NCI-H2107 treated with DMSO at 0.1 percent for 48 hours (cell line): ENCODE measurements around the gene CHN2.

Experiments used
- DNase-seq: peaks from one replicate; lab custom pipeline; 2025; ENCODE audit not compliant: unreplicated experiment; lab: John Stamatoyannopoulos, UW

The CHN2 gene

GRCh38 chr7:29304756-29305155 is 110.2 kb downstream of the CHN2 start:
- no peak for DNase-seq

- no peak for DNase-seq
These were observed 111.9 kb downstream of the CHN2 start for GRCh38 chr7:29306319-29306991.

- no peak for DNase-seq
These were observed 113.8 kb downstream of the CHN2 start for GRCh38 chr7:29308424-29308823.

GRCh38 chr7:29309041-29309854 is 114.7 kb downstream of the CHN2 start:
- peak; percentile 46 for DNase-seq

- no peak for DNase-seq
These were observed 116.0 kb downstream of the CHN2 start for GRCh38 chr7:29310625-29311024.

GRCh38 chr7:29311314-29311713 is 116.7 kb downstream of the CHN2 start:
- DNase-seq, result no peak

GRCh38 chr7:29314148-29314547 is 119.6 kb downstream of the CHN2 start:
- DNase-seq, result no peak

GRCh38 chr7:29315122-29315891 is 120.7 kb downstream of the CHN2 start:
- DNase-seq, result no peak

GRCh38 chr7:29315892-29316270 is 121.3 kb downstream of the CHN2 start:
- no peak for DNase-seq

GRCh38 chr7:29316926-29317325 is 122.4 kb downstream of the CHN2 start:
- no peak for DNase-seq

- DNase-seq, result no peak
These were observed 124.5 kb downstream of the CHN2 start for GRCh38 chr7:29318853-29319718.

- peak; percentile 30 for DNase-seq
These were observed 125.3 kb downstream of the CHN2 start for GRCh38 chr7:29319719-29320521.

GRCh38 chr7:29320577-29320976 is 126.0 kb downstream of the CHN2 start:
- no peak for DNase-seq

- no peak for DNase-seq
These were observed 127.6 kb downstream of the CHN2 start for GRCh38 chr7:29322023-29322712.

- DNase-seq, result no peak
These were observed 130.9 kb downstream of the CHN2 start for GRCh38 chr7:29325476-29325875.

GRCh38 chr7:29326864-29327263 is 132.3 kb downstream of the CHN2 start:
- DNase-seq, result peak; percentile 56

- DNase-seq, result peak; percentile 98
These were observed 132.9 kb downstream of the CHN2 start for GRCh38 chr7:29327455-29327854.

- DNase-seq, result no peak
These were observed 133.5 kb downstream of the CHN2 start for GRCh38 chr7:29328045-29328444.

- DNase-seq, result no peak
These were observed 134.2 kb downstream of the CHN2 start for GRCh38 chr7:29328811-29329210.
